Adipocyte (in vitro differentiated cells): ENCODE measurements around the gene STXBP6.
"Not testable (repeated sequence)": the region's sequence is repeated elsewhere in the genome, so short reads cannot be mapped to it uniquely, and the experiment has no call there.

Source experiments
- DNase-seq: peaks from one replicate; pipeline ENCODE4 v3.0.0-alpha.2; 2015; ENCODE audit warnings: low read depth
- H3K27me3 ChIP-seq: replicated peaks from 2 replicates; pipeline ENCODE4 v1.7.0; 2013; ENCODE audit warnings: mild to moderate bottlenecking, low read length, moderate library complexity; ENCODE audit not compliant: control insufficient read depth, insufficient read depth
- H3K36me3 ChIP-seq: 2 replicates; pipeline ENCODE4 v1.7.0; 2013; ENCODE audit warnings: low read length, mild to moderate bottlenecking, moderate library complexity; ENCODE audit not compliant: control insufficient read depth, insufficient read depth, severe bottlenecking
- H3K4me1 ChIP-seq: 2 replicates; pipeline ENCODE4 v1.7.0; 2013; ENCODE audit warnings: mild to moderate bottlenecking, low read length, moderate library complexity; ENCODE audit not compliant: control insufficient read depth, insufficient read depth
- H3K4me3 ChIP-seq: 2 replicates; pipeline ENCODE4 v1.7.0; 2013; ENCODE audit warnings: mild to moderate bottlenecking, low read length, moderate library complexity
- H3K9ac ChIP-seq: 2 replicates; pipeline ENCODE4 v1.7.0; 2013; ENCODE audit warnings: mild to moderate bottlenecking, low read length, moderate library complexity
- H3K9me3 ChIP-seq: 2 replicates; pipeline ENCODE4 v1.7.0; 2013; ENCODE audit warnings: mild to moderate bottlenecking, low read length, moderate library complexity; ENCODE audit not compliant: control insufficient read depth

STXBP6 gene

DNA sequence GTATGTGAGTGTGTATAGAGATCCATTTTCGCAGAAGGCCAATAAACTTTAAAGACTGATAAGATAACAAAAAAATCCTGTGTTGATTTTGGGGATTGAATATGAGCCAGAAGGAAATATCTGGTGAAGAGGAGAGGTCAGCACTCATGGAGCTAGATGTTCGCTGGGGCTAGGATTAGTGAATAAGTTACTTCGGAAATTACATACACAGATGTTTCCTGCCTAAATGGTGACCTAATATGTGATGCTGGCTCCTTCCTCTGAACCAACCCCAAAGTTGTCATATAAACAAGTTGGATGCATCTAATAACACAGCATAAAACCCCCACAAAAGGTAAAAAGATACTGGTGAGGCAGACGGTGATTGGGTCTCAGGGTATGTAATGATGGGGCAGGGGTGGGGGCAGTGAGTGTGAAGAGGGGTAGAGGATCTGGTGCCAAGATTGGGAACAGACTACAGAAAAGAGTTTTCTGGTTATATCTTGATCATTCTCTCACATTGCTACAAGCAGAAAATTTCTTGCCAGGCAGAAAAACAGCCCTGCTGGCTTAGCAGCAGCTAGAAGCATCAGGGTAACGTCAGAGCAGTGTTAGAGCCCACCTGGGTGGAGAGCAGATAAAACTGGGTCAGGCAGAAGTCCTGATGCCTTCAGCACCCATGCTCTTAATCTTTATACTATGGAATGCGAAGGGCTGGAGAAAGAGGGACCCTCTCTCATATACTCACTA, 275.6 kb downstream of the STXBP6 start:
- no peaks in the 10 kb centered on the region for H3K36me3 ChIP-seq
- no peak overlapping the region for H3K9ac ChIP-seq
- no peaks in the 10 kb centered on the region for H3K27me3 ChIP-seq
- no peak for DNase-seq
- H3K4me1 ChIP-seq = no peaks in the 10 kb centered on the region
- H3K9me3 ChIP-seq = no peaks in the 10 kb centered on the region
- H3K4me3 ChIP-seq = no peak overlapping the region

DNA sequence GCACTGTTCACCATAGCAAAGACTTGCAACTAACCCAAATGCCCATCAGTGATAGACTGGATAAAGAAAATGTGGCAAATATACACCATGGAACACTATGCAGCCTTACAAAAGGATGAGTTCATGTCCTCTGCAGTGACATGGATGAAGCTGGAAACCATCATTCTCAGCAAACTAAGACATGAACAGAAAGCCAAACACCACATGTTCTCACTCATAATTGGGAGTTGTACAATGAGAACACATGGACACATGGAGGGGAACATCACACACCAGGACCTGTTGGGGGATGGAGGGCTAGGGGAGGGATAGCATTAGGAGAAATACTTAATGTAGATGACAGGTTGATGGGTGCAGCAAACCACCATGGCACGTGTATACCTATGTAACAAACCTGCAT, 276.4 kb downstream of the STXBP6 start:
- not testable (repeated sequence) for DNase-seq, H3K9ac ChIP-seq, H3K27me3 ChIP-seq, H3K9me3 ChIP-seq, H3K4me1 ChIP-seq, H3K4me3 ChIP-seq, H3K36me3 ChIP-seq

DNA sequence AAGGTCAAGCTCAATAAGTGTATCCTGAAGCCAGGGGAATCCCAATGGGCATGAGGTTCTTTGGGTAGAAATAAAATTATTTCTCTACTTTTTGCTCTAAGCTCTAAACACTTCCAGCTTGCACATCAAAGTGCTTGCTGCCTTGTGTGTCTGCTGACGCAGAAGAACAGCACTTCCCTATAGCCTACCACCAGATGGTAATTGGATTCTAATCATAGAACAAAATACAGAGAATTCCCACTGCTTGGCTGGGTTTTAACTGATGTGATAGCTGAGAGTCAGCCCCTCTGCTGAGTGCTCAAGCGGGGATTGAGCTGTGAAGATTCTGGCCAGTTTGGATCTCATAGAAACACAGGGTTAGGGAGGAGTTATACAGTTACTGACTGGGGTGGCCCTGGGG, 283.5 kb downstream of the STXBP6 start:
- Histone ChIP-seq H3K4me1 (no peaks in the 10 kb centered on the region), H3K4me3 (no peak overlapping the region), H3K9ac (no peak overlapping the region), H3K27me3 (peaks cover 3% of the 10 kb centered on the region), H3K36me3 (no peaks in the 10 kb centered on the region), H3K9me3 (no peaks in the 10 kb centered on the region)
- no peak for DNase-seq

DNA sequence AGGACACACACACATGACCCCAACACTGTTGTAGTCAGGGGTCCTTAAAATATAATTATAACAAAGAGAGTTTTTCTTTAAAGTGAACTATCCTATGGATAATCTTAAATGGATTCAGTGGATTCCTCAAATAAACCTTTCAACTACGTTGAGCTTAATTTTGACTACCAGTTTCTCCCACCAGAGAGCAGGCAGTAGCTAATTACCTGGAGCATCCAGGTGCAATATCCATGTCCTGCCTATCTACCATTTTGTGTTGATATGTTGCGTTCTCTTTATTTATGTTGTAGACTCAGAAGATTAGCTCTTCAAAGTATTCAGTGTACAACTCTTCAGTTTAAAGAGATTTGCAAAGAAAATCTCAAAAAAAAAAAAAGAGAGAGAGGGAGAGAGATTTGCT, 288.8 kb downstream of the STXBP6 start:
- Histone ChIP-seq H3K4me3 (no peak overlapping the region), H3K36me3 (no peaks in the 10 kb centered on the region), H3K4me1 (no peaks in the 10 kb centered on the region), H3K27me3 (peaks cover 2% of the 10 kb centered on the region), H3K9ac (no peak overlapping the region), H3K9me3 (no peaks in the 10 kb centered on the region)
- no peak for DNase-seq
